Fibroblast of skin of left biceps (primary cell): ENCODE results near the gene KCNA1.

Source experiments
- DNase-seq, 2 experiments: peaks; one replicate each; pipeline ENCODE4 v3.0.0-alpha.2; 2013; ENCODE audit warnings: low read depth in 2 of 2

KCNA1 gene

GRCh38 chr12:4911316-4911994 is 1.8 kb downstream of the KCNA1 start:
- DNase-seq: no peak

- DNase-seq: no peak
Observed at GRCh38 chr12:4914720-4915119, 5.0 kb downstream of the KCNA1 start.

- no peak for DNase-seq
Observed at GRCh38 chr12:4915752-4916151, 6.0 kb downstream of the KCNA1 start.

- peak; percentile 42 to 51 for DNase-seq
Observed at GRCh38 chr12:4918950-4919660, 9.4 kb downstream of the KCNA1 start.

- no peak for DNase-seq
Observed at GRCh38 chr12:4932576-4932975, 22.9 kb downstream of the KCNA1 start.

GRCh38 chr12:4933411-4933810 is 23.7 kb downstream of the KCNA1 start:
- DNase-seq: no peak

GRCh38 chr12:4934407-4935035 is 24.8 kb downstream of the KCNA1 start:
- no peak for DNase-seq

- DNase-seq: no peak
Observed at GRCh38 chr12:4938900-4939299, 29.2 kb downstream of the KCNA1 start.

GRCh38 chr12:4939418-4940023 is 29.8 kb downstream of the KCNA1 start:
- no peak for DNase-seq

GRCh38 chr12:4943067-4943937 is 33.6 kb downstream of the KCNA1 start:
- no peak for DNase-seq

GRCh38 chr12:4943938-4944284 is 34.2 kb downstream of the KCNA1 start:
- no peak for DNase-seq

- DNase-seq: no peak
Observed at GRCh38 chr12:4947253-4947652, 37.5 kb downstream of the KCNA1 start.

- DNase-seq: no peak
Observed at GRCh38 chr12:4951083-4951482, 41.4 kb downstream of the KCNA1 start.

- no peak for DNase-seq
Observed at GRCh38 chr12:4951601-4952000, 41.9 kb downstream of the KCNA1 start.

GRCh38 chr12:4954621-4955354 is 45.1 kb downstream of the KCNA1 start:
- no peak for DNase-seq

GRCh38 chr12:4956054-4956453 is 46.3 kb downstream of the KCNA1 start:
- peak; percentile 47 to 55 for DNase-seq

GRCh38 chr12:4956968-4957367 is 47.3 kb downstream of the KCNA1 start:
- no peak for DNase-seq

GRCh38 chr12:4957761-4958160 is 48.1 kb downstream of the KCNA1 start:
- no peak for DNase-seq

- DNase-seq: peak; percentile 53
Observed at GRCh38 chr12:4958697-4959375, 49.1 kb downstream of the KCNA1 start.

GRCh38 chr12:4959381-4959780 is 49.7 kb downstream of the KCNA1 start:
- no peak for DNase-seq
